CD8-positive, alpha-beta memory T cell (primary cell): Measurements from ENCODE around the gene ITGA5. TPM values are rescaled to one million over a fixed set of nuclear protein-coding genes. Genes with fewer than 3 reads are reported as not detected.
A peak's percentile ranks its signal among the peaks of the same experiment; 100 is the strongest.

Source experiments
- CTCF ChIA-PET: fragments of 350-600 bp; sonication (Branson Sonifier 250); formaldehyde crosslinking; loops from one replicate; lab custom pipeline; 2021; ENCODE audit warnings: antibody characterized with exemption; lab: Charles Lee
- POLR2A ChIA-PET: fragments of 350-600 bp; sonication (Branson Sonifier 250); formaldehyde crosslinking; loops from one replicate; lab custom pipeline; 2021; ENCODE audit warnings: antibody characterized with exemption; lab: Charles Lee
- DNase-seq, 5 donors: peaks; one replicate each; pipeline versions ENCODE4 v3.0.0 to v3.0.0-alpha.2; 2020 to 2022; ENCODE audit warnings: mixed read lengths in 1 of 5
- H3K27ac ChIP-seq: one replicate; pipeline ENCODE4 v1.7.0; 2013; ENCODE audit warnings: low read depth, mild to moderate bottlenecking, low read length, moderate library complexity
- H3K27me3 ChIP-seq: 2 replicates; pipeline ENCODE4 v1.7.0; 2013; ENCODE audit warnings: low read length, mild to moderate bottlenecking; ENCODE audit not compliant: insufficient read depth, poor library complexity, severe bottlenecking
- H3K36me3 ChIP-seq: 2 replicates; pipeline ENCODE4 v1.7.0; 2013; ENCODE audit warnings: mild to moderate bottlenecking, low read length, moderate library complexity; ENCODE audit not compliant: insufficient read depth
- H3K4me1 ChIP-seq: 2 replicates; pipeline ENCODE4 v1.7.0; 2013; ENCODE audit warnings: mild to moderate bottlenecking, low read length, moderate library complexity; ENCODE audit not compliant: insufficient read depth
- H3K4me3 ChIP-seq: 2 replicates; pipeline ENCODE4 v1.7.0; 2013; ENCODE audit warnings: mild to moderate bottlenecking, low read length
- H3K9me3 ChIP-seq: 2 replicates; pipeline ENCODE4 v1.7.0; 2013; ENCODE audit warnings: mild to moderate bottlenecking, low read length
- H3K27ac Mint-ChIP-seq, 8 donors: one replicate each; pipeline ENCODE4 v1.8.0; 2020 to 2021; ENCODE audit warnings: mixed read lengths in 8 of 8, mild to moderate bottlenecking in 6 of 8, inconsistent platforms in 3 of 8, moderate library complexity in 3 of 8
- H3K27me3 Mint-ChIP-seq, 2 donors: one replicate each; pipeline ENCODE4 v1.8.0; 2020 to 2021; ENCODE audit warnings: mixed read lengths in 2 of 2, mild to moderate bottlenecking in 1 of 2, moderate library complexity in 1 of 2
- H3K36me3 Mint-ChIP-seq, 3 donors: one replicate each; pipeline ENCODE4 v1.8.0; 2020 to 2021; ENCODE audit warnings: mixed read lengths in 3 of 3, inconsistent platforms in 1 of 3, mild to moderate bottlenecking in 1 of 3
- H3K4me1 Mint-ChIP-seq, 3 donors: one replicate each; pipeline ENCODE4 v1.8.0; 2020 to 2021; ENCODE audit warnings: mixed read lengths in 3 of 3, inconsistent platforms in 1 of 3, mild to moderate bottlenecking in 1 of 3
- H3K4me3 Mint-ChIP-seq, 7 donors: one replicate each; pipeline ENCODE4 v1.8.0; 2020 to 2021; ENCODE audit warnings: mixed read lengths in 7 of 7, mild to moderate bottlenecking in 6 of 7, moderate library complexity in 4 of 7, inconsistent platforms in 2 of 7
- H3K9me3 Mint-ChIP-seq, 5 donors: one replicate each; pipeline ENCODE4 v1.8.0; 2020 to 2022; ENCODE audit warnings: mixed read lengths in 5 of 5, mild to moderate bottlenecking in 3 of 5, moderate library complexity in 2 of 5, inconsistent platforms in 1 of 5
- polyA plus RNA-seq: library from polyadenylated mRNA; unstranded; fragments of 300-500 nt; fragmentation: Illumina TruSeq; gene quantifications from one replicate; pipeline ENCODE4 v1.2.3, GENCODE V29; 2021
- total RNA-seq, 2 experiments: library from RNA; stranded (reverse); gene quantifications; one replicate each; pipeline ENCODE4 v1.2.3, GENCODE V29; 2021

The ITGA5 gene
- total and polyA plus RNA-seq, 3 experiments from 2014 or later = 23.2 to 50.6 (median 25.7) TPM

GRCh38 chr12:54423816-54424150 is 4.7 kb upstream of the ITGA5 start:
- Mint-ChIP-seq H3K4me1 (peaks cover 28 to 49% (median 34%) of the 10 kb centered on the region in 3 donors), H3K27me3 (peaks cover 14% of the 10 kb centered on the region in 2 donors), H3K36me3 (peaks cover 0 to under 1% (median 0%) of the 10 kb centered on the region in 3 donors), H3K9me3 (no peaks in the 10 kb centered on the region), H3K27ac (no peak overlapping the region), H3K4me3 (no peak overlapping the region)
- Histone ChIP-seq H3K9me3 (no peaks in the 10 kb centered on the region), H3K27ac (no peak overlapping the region), H3K4me1 (peaks cover 30% of the 10 kb centered on the region), H3K36me3 (no peaks in the 10 kb centered on the region), H3K4me3 (no peak overlapping the region), H3K27me3 (no peaks in the 10 kb centered on the region)
- CTCF ChIA-PET = interaction anchor here (1.0 to 7.5 kb wide), 3 partner anchors 16 to 24 kb away, joined by 3 to 45 read pairs (median 14); no protein-coding TSS in a partner anchor
- POLR2A ChIA-PET = no interaction called here
- no peak for DNase-seq

DNA sequence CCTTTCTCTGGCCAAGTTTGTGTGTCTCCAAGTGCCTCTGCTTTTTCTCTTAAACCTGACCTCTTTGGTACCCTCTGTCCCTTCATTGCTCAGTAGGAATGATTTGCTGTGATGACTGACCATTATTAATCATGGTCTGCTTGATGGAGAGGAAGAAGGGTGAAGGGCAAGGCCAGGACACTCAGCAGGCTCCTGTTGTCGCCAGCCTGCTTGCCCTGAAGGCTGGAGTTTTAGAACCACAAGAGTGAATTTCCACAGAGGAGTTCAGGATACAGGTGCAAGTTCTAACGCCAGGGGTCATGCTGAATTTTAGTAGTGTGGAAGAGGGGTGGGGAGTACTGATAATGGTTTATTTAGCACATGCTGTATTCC is 2.8 kb upstream of the ITGA5 start:
- Mint-ChIP-seq H3K4me1 (peaks cover 25 to 44% (median 31%) of the 10 kb centered on the region in 3 donors), H3K36me3 (peaks cover 0 to 13% (median 0%) of the 10 kb centered on the region in 3 donors), H3K9me3 (no peaks in the 10 kb centered on the region), H3K4me3 (peak overlapping the region in 4 of 7 donors; percentile 8 to 77 (median 22)), H3K27ac (peak overlapping the region in 6 of 8 donors; percentile 19 to 64 (median 58)), H3K27me3 (peaks cover 11 to 15% of the 10 kb centered on the region in 2 donors)
- Histone ChIP-seq H3K27me3 (no peaks in the 10 kb centered on the region), H3K9me3 (no peaks in the 10 kb centered on the region), H3K27ac (no peak overlapping the region), H3K36me3 (no peaks in the 10 kb centered on the region), H3K4me1 (peaks cover 27% of the 10 kb centered on the region), H3K4me3 (no peak overlapping the region)
- CTCF ChIA-PET = interaction anchor here (1.2 to 14.5 kb wide), 2 partner anchors 18 to 21 kb away, joined by 4 to 279 read pairs; no protein-coding TSS in a partner anchor
- POLR2A ChIA-PET = interaction anchor here (0.9 kb wide), 1 partner anchor 9 kb away, joined by 4 read pairs; no protein-coding TSS in a partner anchor
- DNase-seq = no peak

- peak overlapping the region in 5 of 8 donors; percentile 30 to 98 (median 90) for H3K27ac Mint-ChIP-seq
- POLR2A ChIA-PET = interaction anchor here (0.7 to 0.9 kb wide), 2 partner anchors 9 to 141 kb away, joined by 3 to 4 read pairs; partner anchors contain the start of gene HNRNPA1
- peak overlapping the region in 5 of 7 donors; percentile 8 to 83 (median 45) for H3K4me3 Mint-ChIP-seq
Measured at GRCh38 chr12:54421175-54421878, 2.3 kb upstream of the ITGA5 start.

DNA sequence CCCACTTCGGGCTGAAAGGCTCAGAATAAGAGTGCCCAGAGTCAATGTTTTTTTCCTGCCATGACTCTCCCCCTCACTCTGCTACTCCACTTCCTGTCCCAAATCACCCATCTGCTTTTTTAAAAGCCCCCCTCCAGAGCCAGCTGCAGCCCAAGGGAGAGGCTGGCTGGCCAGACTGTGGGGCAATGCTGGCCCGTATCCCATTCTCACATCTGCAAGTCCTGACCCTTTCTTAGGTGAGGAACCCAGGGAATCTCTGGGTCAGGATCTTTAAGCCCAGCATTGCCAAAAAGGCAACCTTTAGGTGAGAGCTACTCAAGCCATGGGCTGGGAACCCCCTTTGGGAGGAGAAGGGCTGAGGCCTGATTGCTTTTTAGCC is 1.7 kb upstream of the ITGA5 start:
- CTCF ChIA-PET = interaction anchor here (0.6 to 14.5 kb wide), 4 partner anchors 12 to 115 kb away, joined by 3 to 279 read pairs (median 7); no protein-coding TSS in a partner anchor
- peaks cover 0 to 13% (median 0%) of the 10 kb centered on the region in 3 donors for H3K36me3 Mint-ChIP-seq
- H3K27me3 ChIP-seq = no peaks in the 10 kb centered on the region
- no peak overlapping the region for H3K4me3 ChIP-seq
- H3K4me1 ChIP-seq = peaks cover 38% of the 10 kb centered on the region
- H3K4me1 Mint-ChIP-seq = peaks cover 36 to 51% (median 42%) of the 10 kb centered on the region in 3 donors
- H3K27ac ChIP-seq = peak overlapping the region; percentile 91
- no peaks in the 10 kb centered on the region for H3K9me3 ChIP-seq
- H3K36me3 ChIP-seq = peaks cover 4% of the 10 kb centered on the region
- H3K27me3 Mint-ChIP-seq = peaks cover 5 to 15% of the 10 kb centered on the region in 2 donors
- DNase-seq = peak in 1 of 5 donors; percentile 26
- POLR2A ChIA-PET = interaction anchor here (0.7 kb wide), 1 partner anchor 140 kb away, joined by 3 read pairs; the partner anchor contains the start of gene HNRNPA1
- H3K9me3 Mint-ChIP-seq = no peaks in the 10 kb centered on the region
- peak overlapping the region; percentile 52 to 98 (median 84) for H3K27ac Mint-ChIP-seq
- peak overlapping the region; percentile 71 to 98 (median 83) for H3K4me3 Mint-ChIP-seq

More at GRCh38 chr12:54421175-54421878, 2.3 kb upstream of the ITGA5 start:
- Mint-ChIP-seq H3K27me3 (peaks cover 10 to 15% of the 10 kb centered on the region in 2 donors), H3K9me3 (no peaks in the 10 kb centered on the region), H3K4me1 (peaks cover 30 to 50% (median 36%) of the 10 kb centered on the region in 3 donors), H3K36me3 (peaks cover 0 to 13% (median 0%) of the 10 kb centered on the region in 3 donors)
- peaks cover 4% of the 10 kb centered on the region for H3K36me3 ChIP-seq
- H3K27ac ChIP-seq = no peak overlapping the region
- H3K9me3 ChIP-seq = no peaks in the 10 kb centered on the region
- no peaks in the 10 kb centered on the region for H3K27me3 ChIP-seq
- CTCF ChIA-PET = interaction anchor here (0.6 to 14.5 kb wide), 4 partner anchors 12 to 116 kb away, joined by 3 to 279 read pairs (median 7); no protein-coding TSS in a partner anchor
- H3K4me3 ChIP-seq = no peak overlapping the region
- DNase-seq = no peak
- H3K4me1 ChIP-seq = peaks cover 32% of the 10 kb centered on the region

- Mint-ChIP-seq H3K4me1 (peaks cover 55 to 72% (median 64%) of the 10 kb centered on the region in 3 donors), H3K36me3 (peaks cover 0 to 13% (median 0%) of the 10 kb centered on the region in 3 donors), H3K27ac (peak overlapping the region; percentile 93 to 100 (median 96)), H3K27me3 (peaks cover 0 to 11% of the 10 kb centered on the region in 2 donors), H3K4me3 (peak overlapping the region; percentile 71 to 99 (median 94)), H3K9me3 (no peaks in the 10 kb centered on the region)
- Histone ChIP-seq H3K27me3 (no peaks in the 10 kb centered on the region), H3K27ac (peak overlapping the region; percentile 91), H3K9me3 (no peaks in the 10 kb centered on the region), H3K36me3 (peaks cover 4% of the 10 kb centered on the region), H3K4me3 (peak overlapping the region; percentile 89), H3K4me1 (peaks cover 59% of the 10 kb centered on the region)
- ChIA-PET CTCF (interaction anchor here (0.9 to 14.5 kb wide), 7 partner anchors 10 to 161 kb away, joined by 3 to 279 read pairs (median 4); no protein-coding TSS in a partner anchor), POLR2A (interaction anchor here (0.6 to 1.4 kb wide), 3 partner anchors 13 to 139 kb away, joined by 3 to 4 read pairs (median 3); partner anchors contain the start of gene CBX5)
- peak in 1 of 5 donors; percentile 17 for DNase-seq
Measured at GRCh38 chr12:54418441-54419087, 502 bp downstream of the ITGA5 start.

DNA sequence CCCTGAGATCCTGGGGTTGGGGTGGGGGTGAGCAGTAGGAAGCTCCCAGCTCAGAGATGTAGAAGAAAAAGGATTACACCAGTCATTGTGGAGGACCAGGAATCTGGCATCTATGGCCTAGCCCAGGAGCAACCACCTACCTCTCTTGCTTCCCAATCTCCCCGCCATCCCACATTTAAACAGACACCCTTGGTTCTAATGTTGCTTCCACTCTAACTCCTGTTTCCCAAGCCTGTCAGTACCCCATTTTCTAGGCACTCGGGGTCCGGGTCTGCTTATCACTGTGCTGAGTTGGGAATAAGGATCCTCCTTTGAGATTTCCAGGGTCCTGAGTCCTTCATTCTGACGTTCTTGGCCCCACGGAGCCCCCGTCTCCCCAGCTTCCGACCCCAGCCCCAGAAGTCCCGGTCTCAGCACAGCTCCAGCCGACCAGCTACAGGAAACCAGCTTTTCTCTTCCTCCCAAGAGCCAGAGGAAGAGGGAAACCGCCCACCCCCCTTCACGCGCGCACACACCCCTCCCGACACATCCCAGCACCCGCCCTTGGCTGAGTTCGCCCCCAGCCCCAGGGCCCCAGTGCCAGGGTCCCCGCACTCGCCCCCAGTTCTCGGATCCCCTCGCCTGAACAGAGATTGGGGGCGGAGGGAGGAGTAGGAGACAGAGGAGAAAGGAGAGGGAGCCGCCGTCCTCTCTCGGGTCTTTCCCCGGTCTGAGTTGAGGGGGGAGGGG is 1.2 kb downstream of the ITGA5 start:
- peak overlapping the region; percentile 89 for H3K4me3 ChIP-seq
- ChIA-PET CTCF (interaction anchor here (0.9 to 14.5 kb wide), 8 partner anchors 11 to 162 kb away, joined by 3 to 279 read pairs (median 4); no protein-coding TSS in a partner anchor), POLR2A (interaction anchor here (1.2 to 1.4 kb wide), 2 partner anchors 14 to 138 kb away, joined by 3 read pairs; partner anchors contain the start of gene CBX5)
- H3K4me1 ChIP-seq = peaks cover 66% of the 10 kb centered on the region
- no peaks in the 10 kb centered on the region for H3K27me3 ChIP-seq
- H3K9me3 ChIP-seq = no peaks in the 10 kb centered on the region
- Mint-ChIP-seq H3K27ac (peak overlapping the region; percentile 93 to 100 (median 96)), H3K4me1 (peaks cover 60 to 76% (median 71%) of the 10 kb centered on the region in 3 donors), H3K36me3 (peaks cover 0 to 16% (median 1%) of the 10 kb centered on the region in 3 donors), H3K9me3 (no peaks in the 10 kb centered on the region), H3K4me3 (peak overlapping the region; percentile 71 to 99 (median 94)), H3K27me3 (peaks cover 0 to 8% of the 10 kb centered on the region in 2 donors)
- H3K36me3 ChIP-seq = peaks cover 4% of the 10 kb centered on the region
- DNase-seq = peak; percentile 18 to 62 (median 43)
- peak overlapping the region; percentile 91 for H3K27ac ChIP-seq
